ENCODE results near the gene SC5D. TPM values are rescaled to one million over a fixed set of nuclear protein-coding genes. Genes with fewer than 3 reads are reported as not detected.

Gene SC5D
- polyA plus RNA-seq, 1 donor from 2014 or later: 75.7 TPM

DNA sequence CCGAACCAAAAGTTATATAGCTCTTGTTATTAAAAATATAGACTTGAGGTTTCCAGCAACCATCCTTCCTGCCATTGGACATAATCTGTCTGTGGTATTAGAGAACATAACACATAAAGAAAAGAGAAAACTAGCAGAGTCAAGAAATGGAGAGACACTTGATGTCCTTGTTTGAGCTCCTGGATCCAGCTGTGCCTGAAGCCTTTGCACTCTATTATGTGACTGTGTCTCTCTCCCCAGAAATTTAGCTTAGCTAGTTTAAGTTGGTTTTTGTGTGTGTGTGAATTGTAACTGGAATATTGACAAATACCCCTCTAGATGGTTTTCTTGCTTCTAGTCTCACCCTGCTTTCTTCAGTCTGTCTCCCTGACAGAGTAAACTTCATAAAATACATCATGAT, 61.6 kb downstream of the SC5D start:
- no peak overlapping the region for H3K4me2 ChIP-seq (ENCODE audit: low read length)
- H4K20me1 ChIP-seq (ENCODE audit: insufficient read depth): no peaks in the 10 kb centered on the region
- H3K9me3 ChIP-seq (ENCODE audit: low read length): no peaks in the 10 kb centered on the region
- H2AFZ ChIP-seq (ENCODE audit: low read depth, low read length): no peak overlapping the region
- H3K79me2 ChIP-seq (replicated peaks; ENCODE audit: insufficient read depth, low read length): no peaks in the 10 kb centered on the region
- no peaks in the 10 kb centered on the region for H3K36me3 ChIP-seq (ENCODE audit: insufficient read depth, low read length)
- no peak overlapping the region for H3K9ac ChIP-seq (ENCODE audit: low read length)
- TF ChIP-seq, protein P1, sequence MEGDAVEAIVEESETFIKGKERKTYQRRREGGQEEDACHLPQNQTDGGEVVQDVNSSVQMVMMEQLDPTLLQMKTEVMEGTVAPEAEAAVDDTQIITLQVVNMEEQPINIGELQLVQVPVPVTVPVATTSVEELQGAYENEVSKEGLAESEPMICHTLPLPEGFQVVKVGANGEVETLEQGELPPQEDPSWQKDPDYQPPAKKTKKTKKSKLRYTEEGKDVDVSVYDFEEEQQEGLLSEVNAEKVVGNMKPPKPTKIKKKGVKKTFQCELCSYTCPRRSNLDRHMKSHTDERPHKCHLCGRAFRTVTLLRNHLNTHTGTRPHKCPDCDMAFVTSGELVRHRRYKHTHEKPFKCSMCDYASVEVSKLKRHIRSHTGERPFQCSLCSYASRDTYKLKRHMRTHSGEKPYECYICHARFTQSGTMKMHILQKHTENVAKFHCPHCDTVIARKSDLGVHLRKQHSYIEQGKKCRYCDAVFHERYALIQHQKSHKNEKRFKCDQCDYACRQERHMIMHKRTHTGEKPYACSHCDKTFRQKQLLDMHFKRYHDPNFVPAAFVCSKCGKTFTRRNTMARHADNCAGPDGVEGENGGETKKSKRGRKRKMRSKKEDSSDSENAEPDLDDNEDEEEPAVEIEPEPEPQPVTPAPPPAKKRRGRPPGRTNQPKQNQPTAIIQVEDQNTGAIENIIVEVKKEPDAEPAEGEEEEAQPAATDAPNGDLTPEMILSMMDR (IDR thresholded peaks at IDR 0.05; ENCODE audit: poor library complexity, severe bottlenecking): no peak
- no peak for TF ChIP-seq EP300 (conservative IDR thresholded peaks at IDR 0.05; ENCODE audit: poor library complexity, severe bottlenecking)
- TF ChIP-seq SMC3 (conservative IDR thresholded peaks at IDR 0.05; ENCODE audit: poor library complexity): no peak
- TF ChIP-seq EZH2 (IDR thresholded peaks at IDR 0.05; ENCODE audit: borderline replicate concordance, insufficient read depth, low read length, poor library complexity, severe bottlenecking): no peak
- TF ChIP-seq RAD21 (conservative IDR thresholded peaks at IDR 0.05): no peak
- no peak for TF ChIP-seq MXI1 (conservative IDR thresholded peaks at IDR 0.05; ENCODE audit: poor library complexity, severe bottlenecking)
- TF ChIP-seq, protein P2, sequence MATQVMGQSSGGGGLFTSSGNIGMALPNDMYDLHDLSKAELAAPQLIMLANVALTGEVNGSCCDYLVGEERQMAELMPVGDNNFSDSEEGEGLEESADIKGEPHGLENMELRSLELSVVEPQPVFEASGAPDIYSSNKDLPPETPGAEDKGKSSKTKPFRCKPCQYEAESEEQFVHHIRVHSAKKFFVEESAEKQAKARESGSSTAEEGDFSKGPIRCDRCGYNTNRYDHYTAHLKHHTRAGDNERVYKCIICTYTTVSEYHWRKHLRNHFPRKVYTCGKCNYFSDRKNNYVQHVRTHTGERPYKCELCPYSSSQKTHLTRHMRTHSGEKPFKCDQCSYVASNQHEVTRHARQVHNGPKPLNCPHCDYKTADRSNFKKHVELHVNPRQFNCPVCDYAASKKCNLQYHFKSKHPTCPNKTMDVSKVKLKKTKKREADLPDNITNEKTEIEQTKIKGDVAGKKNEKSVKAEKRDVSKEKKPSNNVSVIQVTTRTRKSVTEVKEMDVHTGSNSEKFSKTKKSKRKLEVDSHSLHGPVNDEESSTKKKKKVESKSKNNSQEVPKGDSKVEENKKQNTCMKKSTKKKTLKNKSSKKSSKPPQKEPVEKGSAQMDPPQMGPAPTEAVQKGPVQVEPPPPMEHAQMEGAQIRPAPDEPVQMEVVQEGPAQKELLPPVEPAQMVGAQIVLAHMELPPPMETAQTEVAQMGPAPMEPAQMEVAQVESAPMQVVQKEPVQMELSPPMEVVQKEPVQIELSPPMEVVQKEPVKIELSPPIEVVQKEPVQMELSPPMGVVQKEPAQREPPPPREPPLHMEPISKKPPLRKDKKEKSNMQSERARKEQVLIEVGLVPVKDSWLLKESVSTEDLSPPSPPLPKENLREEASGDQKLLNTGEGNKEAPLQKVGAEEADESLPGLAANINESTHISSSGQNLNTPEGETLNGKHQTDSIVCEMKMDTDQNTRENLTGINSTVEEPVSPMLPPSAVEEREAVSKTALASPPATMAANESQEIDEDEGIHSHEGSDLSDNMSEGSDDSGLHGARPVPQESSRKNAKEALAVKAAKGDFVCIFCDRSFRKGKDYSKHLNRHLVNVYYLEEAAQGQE (IDR thresholded peaks at IDR 0.05; ENCODE audit: borderline replicate concordance): no peak
- H3K27ac ChIP-seq (ENCODE audit: low read length): no peak overlapping the region
- no peak overlapping the region for H3K4me3 ChIP-seq (ENCODE audit: low read length)
- no peaks in the 10 kb centered on the region for H3K27me3 ChIP-seq (ENCODE audit: insufficient read depth, low read depth, low read length)
- no peaks in the 10 kb centered on the region for H3F3A ChIP-seq (ENCODE audit: insufficient read depth, low read length, poor library complexity, severe bottlenecking)
- no peaks in the 10 kb centered on the region for H3K9me2 ChIP-seq (ENCODE audit: insufficient read depth, low read length)

DNA sequence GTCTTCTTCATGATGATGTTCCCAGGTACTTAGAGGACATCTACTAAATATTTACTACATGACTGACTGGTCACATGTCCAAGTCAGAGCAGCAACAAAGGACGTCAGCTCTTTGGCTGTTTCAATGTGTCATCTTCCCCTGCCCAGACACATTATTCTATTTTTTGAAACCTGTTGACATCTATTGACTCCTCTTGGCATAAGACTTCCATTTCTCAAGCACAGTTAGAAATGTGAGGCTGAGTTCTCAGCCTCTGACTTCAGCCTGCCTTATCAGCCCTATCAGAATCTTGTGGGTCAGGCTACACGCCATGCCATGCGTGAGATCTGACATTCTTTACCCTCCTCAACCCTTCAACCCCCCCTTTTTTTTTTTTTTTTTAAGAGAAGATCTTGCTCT, 63.8 kb downstream of the SC5D start:
- TF ChIP-seq MXI1 (conservative IDR thresholded peaks at IDR 0.05; ENCODE audit: poor library complexity, severe bottlenecking) (no peak), TAF1 (IDR thresholded peaks at IDR 0.05; ENCODE audit: low read depth) (no peak), EP300 (conservative IDR thresholded peaks at IDR 0.05; ENCODE audit: poor library complexity, severe bottlenecking) (no peak), POLR2AphosphoS5 (IDR thresholded peaks at IDR 0.05) (no peak), RAD21 (conservative IDR thresholded peaks at IDR 0.05) (no peak), EZH2 (IDR thresholded peaks at IDR 0.05; ENCODE audit: borderline replicate concordance, insufficient read depth, low read length, poor library complexity, severe bottlenecking) (no peak), SMC3 (conservative IDR thresholded peaks at IDR 0.05; ENCODE audit: poor library complexity) (no peak)
- TF ChIP-seq, protein P2 (IDR thresholded peaks at IDR 0.05; ENCODE audit: borderline replicate concordance): no peak
- TF ChIP-seq, protein P1 (IDR thresholded peaks at IDR 0.05; ENCODE audit: poor library complexity, severe bottlenecking): no peak
- no peaks in the 10 kb centered on the region for H4K20me1 ChIP-seq (ENCODE audit: insufficient read depth)
- no peak overlapping the region for H3K27ac ChIP-seq (ENCODE audit: low read length)
- H3K79me2 ChIP-seq (replicated peaks; ENCODE audit: insufficient read depth, low read length): no peaks in the 10 kb centered on the region
- H3K9me2 ChIP-seq (ENCODE audit: insufficient read depth, low read length): no peaks in the 10 kb centered on the region
- H3K4me3 ChIP-seq (ENCODE audit: low read length): no peak overlapping the region
- H3K9ac ChIP-seq (ENCODE audit: low read length): no peak overlapping the region
- H3F3A ChIP-seq (ENCODE audit: insufficient read depth, low read length, poor library complexity, severe bottlenecking): no peaks in the 10 kb centered on the region
- H3K36me3 ChIP-seq (ENCODE audit: insufficient read depth, low read length): no peaks in the 10 kb centered on the region
- H3K27me3 ChIP-seq (ENCODE audit: insufficient read depth, low read depth, low read length): no peaks in the 10 kb centered on the region
- no peak overlapping the region for H2AFZ ChIP-seq (ENCODE audit: low read depth, low read length)
- no peaks in the 10 kb centered on the region for H3K9me3 ChIP-seq (ENCODE audit: low read length)
- no peak overlapping the region for H3K4me2 ChIP-seq (ENCODE audit: low read length)
